GM18909 (cell line): ENCODE data around the gene PRSS27.

ENCODE experiments used
- ATAC-seq: cut with Tn5 transposase; IDR thresholded peaks from one replicate; pipeline ENCODE4 v1.9.1; 2021; ENCODE audit warnings: mild to moderate bottlenecking; ENCODE audit not compliant: unreplicated experiment, poor library complexity

PRSS27 gene

DNA sequence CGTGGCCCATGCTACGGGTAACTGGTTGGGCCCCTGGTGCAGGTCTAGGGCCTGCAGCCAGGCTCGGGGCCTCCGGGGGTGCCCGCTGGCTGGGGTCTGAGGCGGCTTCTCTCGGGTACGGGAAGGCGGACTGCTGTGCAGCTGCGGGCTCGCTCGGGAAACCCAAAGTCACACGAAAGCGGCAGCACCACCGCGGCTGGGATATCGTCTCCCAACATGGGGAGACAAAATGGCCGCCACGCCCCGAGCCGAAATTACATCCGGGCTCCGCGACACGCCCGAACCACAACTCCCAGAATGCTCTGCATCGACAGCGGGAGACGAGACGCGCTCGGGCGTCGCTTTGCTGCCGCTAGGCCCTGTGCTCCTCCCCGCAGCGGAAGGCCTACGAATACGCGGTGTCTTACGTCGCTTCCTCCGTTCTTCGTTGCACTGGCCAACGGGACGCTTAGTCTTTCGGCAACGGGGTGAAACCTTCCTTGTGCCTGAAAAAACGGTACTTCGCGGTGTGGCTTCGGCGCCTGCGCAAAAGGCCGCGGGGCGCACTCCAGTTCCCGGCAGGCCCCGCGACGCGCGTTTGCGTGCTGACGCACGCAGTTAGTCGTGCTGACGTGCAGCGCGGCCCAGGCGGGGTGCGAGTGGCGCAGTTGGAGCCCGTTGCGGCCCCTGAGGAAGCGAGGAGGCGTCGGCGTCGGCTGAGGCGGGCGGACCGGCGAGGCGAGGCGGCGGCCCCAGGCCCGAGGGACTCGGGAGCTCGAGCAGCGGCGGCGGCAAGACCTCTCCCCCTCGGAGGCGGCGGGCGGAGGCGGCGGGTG, 32.2 kb upstream of the PRSS27 start, which contains the start of gene SRRM2:
Gene SRRM2 (plus strand): TSS at position 604 of the 815 bp plus-strand sequence. CDS start 3,727 bp downstream, outside the sequence.
- peak; percentile 87 for ATAC-seq

DNA sequence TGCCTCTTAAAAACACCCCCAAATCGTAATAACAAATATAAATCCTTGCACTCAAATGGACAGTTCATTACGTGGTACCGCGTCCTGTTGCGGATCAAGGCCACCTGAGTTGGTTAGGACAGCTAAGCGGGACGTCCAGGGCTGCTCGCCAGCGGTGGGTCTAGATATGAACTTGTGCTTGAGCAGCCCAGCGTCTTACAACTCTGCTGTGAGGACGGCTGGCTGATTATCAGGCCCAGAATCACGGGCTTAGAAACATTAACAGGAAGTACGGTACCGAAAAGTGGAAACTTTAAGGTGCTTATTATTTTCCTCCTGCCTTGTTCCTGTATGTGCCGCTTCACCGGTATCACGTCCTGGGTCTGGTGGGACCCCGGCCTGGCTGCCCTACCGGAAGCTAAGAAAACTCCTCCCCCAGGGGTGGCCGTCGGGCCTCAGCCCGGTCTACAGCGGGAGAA, 31.6 kb upstream of the PRSS27 start:
- peak; percentile 29 for ATAC-seq

DNA sequence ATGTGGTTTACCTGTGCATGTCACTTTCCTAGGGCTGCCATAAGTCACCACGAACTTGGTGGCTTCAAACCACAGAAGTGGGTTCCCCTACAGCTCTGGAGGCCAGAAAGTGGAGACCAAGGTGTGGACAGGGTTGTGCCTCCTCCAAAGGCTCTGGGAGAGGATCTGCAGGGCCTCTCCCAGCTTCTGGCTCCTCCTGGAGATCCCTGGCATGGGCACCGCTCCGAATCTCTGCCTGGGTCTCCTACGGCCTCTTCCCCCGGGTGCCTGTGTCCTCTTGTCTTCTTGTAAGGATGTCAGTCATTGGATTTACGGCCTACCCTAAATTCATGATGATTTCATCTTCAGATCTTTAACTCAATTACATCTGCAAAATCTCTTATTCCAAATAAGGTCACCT, 29.9 kb upstream of the PRSS27 start:
- no peak for ATAC-seq

DNA sequence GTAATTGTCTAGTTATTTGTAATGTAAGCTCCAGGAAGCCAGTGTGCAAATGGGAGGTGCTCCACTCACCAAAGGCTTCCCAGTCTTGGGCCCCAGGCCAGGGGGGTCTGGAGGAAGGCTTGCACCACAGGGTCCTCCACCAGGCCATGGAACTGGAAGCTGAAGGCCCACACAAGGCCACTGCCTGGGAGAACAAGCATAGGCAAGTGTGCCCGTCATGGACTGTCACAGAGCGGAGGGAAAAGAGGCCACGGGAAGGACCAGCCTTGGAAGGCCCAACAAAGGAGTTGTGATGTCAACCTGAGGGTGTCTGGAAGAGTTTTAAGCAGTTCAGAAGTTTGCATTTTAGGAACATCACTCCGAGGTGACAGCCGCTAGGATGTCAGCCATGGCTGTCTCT, 29.5 kb upstream of the PRSS27 start:
- ATAC-seq = no peak

DNA sequence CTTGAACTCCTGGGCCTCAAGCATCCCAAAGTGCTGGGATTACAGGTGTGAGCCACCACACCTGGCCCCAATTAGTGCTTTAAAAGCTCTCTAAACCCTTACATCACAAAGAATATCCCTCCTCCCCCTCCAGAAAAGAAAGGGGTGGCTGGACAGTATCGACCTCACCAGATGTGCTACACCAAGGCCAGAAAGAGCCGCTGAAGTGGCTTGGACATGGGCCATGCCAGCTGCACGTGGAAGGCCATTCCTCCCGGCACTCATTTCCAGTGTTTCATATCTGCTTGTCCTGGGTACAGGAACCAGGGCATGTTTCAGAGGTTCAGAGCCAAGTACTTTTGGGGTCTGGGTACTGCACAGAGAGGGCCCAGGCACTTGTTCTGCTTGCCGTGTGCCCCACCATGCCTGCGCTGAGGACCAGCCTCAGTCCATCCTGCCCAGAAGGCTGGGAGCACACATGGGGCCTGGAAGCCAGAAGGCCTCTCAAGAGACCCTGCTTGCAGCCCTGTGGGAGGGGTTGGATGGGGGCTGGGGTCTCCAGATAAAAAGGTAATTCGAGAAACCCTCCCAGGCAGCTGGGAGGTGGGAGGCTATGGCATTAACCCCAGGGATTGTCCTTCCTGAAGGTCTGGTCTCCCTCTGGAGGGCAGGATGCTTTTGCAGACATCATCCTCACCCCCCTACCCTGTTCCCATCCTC, 28.9 kb upstream of the PRSS27 start:
- ATAC-seq = no peak

DNA sequence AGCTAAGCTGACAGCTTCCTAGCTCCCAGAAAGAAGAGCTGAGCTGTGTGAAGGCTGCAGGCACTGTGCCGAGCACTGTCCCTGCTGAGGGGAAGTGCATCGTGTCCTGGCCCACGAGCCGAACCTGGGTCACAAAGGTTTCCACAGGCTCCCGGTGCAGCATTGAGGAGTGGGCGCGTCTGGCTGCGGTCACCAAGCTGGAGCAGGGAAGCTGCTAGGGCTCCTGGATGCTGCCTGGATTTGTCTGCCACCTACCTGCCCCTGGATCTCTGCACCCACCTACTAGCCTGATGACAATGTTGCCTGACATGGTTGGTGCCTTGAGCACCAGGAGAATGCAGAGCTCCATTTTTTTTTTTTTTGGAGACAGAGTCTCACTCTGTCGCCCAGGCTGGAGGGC, 25.9 kb upstream of the PRSS27 start:
- no peak for ATAC-seq

DNA sequence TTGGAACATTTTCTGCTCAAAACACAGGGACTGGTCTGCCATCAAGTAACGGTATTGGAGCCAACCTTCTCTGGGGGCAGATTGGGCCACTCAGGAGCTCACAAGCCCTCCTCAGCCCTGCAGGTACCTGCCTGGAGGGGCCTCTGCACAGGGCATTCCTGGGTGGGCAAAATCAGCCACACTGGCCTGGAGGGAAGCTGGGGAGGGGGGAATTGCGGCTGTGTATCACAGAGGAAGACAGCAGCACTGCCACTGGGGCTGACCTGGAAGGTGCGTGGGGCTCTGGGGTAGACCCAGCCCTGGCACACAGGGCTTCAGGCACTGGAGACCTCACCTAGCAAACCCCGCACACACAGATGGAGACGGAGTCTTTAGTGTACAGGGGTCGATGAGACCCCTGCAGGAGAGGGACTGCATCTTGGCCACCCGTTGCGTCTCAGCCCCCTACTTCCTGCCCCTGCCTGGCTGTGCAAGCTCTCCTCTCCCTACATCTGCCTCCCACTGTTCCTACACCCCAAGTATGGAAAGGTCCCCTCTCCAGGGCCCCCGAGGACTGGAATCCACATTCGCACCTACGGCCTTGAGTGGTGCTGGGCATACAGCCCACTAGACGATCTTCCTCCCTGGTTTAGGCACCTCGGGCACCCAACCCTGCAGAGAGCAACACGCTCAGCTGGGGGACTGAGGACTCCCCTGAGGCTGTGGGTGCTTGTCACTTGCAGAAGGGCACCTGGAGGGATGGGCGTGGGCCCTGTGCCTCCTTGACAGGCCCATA, 25.3 kb upstream of the PRSS27 start:
- ATAC-seq = no peak

DNA sequence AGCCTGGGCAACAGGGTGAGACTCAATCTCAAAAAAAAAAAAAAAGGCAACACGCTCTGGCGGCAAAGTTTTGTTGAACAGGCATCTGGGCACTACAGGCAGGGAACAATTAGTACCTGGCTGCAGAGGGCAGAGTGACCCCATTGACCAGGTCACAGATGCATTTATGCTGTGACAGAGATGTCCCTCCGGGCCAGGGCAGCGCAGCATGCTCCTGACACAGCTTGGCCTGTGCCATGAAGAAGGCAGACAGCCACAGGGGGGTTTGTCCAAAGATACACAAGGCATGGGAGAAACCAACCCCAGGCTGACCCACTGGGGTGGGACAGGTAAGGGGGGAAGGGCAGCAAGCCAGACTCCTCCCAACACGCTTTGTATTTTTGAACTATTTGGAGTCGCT, 24.7 kb upstream of the PRSS27 start:
- ATAC-seq = no peak

DNA sequence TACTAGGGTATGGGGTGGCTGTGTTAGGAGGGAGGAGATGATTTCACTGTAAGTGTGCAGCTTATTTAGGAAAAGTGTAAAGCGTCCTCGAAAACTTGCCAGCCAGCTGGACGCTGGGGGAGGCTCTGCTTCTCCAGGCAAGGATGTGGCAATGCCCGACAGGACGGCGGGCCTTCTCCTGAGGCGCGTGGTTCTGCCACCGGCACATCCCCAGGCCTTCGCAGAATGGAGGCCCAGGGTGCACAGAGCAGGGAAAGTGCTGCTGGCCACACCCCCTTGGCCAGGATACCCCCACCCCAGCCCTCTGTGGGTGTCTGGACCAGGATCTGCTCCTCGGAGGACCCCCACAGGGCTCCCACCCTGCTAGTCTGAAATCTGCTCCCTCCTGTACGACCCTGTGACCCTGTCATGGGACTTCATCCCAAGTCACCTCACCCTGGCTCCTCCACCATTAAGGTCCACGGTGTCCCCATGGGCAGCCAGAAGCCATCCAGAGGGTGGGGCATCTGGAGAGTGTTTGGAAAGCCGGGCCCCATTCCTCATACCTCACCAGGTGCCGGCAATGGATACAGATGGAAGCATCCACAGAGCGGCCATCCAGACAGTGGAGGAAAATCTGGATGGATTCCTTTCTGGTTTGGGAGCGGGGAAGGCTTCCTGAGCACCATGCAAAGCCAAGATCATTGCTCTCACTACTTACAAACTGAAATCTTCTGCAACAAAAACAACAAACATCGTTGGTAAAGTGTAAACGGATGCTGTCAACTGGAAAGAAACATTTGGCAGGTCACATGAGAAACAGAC, 23.2 kb upstream of the PRSS27 start:
- ATAC-seq = no peak

DNA sequence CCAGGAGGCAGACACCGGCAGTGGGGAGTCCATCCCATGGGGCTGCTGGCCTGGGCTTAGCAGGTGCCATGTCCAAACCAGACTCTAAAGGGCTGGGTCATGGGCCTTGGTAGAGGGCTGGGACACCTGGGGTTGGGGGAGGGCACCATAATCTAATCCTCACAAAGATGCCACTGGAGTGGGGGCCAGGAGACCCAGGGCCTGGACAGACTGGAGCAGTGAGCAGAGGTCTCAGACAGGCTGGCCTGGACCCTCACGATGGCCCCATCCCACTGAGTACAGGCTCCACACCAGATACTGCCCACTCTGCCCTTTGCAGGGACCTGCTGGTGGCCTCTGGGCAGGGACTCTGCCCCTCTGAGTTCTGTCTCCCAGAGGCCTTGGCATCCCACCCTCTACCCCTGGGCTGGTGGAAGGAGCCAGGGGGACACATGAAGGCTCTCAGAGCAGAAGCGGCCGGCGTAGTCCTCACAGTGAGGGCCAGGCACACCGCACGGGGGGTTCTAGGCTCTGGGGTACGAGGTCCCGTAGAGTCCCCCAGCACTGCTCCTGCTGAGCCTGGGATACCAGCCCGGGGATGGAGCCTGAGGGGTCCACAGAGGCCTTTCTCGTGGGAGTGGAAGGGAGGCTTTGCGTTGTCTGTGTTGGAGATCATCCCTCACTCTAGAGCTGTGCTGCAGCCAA, 22.4 kb upstream of the PRSS27 start:
- no peak for ATAC-seq

DNA sequence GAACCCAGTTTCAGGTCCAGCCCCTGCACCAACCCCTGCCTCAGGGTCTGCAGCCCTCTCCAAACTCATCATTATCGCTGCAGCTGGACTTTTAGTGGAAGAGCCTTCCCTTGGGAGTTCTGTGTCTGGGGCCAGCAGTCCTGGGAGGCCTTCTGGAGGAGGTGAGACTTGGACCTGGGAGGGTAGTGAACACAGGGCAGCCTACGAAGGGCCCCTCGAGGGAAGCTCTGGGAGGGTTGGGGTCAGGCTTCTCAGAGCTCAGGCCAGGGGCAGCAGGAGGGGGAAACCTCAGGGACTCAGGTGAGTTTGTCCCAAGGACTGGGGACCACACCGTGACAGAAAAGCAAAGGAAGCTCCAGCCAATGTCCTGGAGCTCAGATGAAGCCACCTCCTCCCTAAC, 21.1 kb upstream of the PRSS27 start:
- no peak for ATAC-seq

DNA sequence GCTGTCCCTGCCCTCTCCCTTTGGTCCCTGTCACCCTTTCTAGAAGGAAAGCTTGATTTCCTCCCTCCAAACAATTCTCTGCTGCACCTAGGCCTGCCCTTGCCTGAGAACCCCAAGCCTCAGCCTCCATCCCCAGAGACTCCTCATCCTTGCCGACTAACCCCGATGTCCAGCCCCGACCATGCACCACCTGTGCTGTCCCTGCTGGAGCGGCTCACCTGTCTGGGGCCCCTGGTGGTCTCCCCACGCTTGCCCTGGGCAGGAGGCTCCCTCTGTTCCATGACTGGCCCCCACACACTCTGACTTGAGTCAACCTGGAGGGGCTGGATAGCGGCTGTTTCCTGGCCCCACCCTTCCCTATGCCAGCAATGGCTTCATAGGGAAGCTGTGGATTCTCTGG, 20.5 kb upstream of the PRSS27 start:
- no peak for ATAC-seq

DNA sequence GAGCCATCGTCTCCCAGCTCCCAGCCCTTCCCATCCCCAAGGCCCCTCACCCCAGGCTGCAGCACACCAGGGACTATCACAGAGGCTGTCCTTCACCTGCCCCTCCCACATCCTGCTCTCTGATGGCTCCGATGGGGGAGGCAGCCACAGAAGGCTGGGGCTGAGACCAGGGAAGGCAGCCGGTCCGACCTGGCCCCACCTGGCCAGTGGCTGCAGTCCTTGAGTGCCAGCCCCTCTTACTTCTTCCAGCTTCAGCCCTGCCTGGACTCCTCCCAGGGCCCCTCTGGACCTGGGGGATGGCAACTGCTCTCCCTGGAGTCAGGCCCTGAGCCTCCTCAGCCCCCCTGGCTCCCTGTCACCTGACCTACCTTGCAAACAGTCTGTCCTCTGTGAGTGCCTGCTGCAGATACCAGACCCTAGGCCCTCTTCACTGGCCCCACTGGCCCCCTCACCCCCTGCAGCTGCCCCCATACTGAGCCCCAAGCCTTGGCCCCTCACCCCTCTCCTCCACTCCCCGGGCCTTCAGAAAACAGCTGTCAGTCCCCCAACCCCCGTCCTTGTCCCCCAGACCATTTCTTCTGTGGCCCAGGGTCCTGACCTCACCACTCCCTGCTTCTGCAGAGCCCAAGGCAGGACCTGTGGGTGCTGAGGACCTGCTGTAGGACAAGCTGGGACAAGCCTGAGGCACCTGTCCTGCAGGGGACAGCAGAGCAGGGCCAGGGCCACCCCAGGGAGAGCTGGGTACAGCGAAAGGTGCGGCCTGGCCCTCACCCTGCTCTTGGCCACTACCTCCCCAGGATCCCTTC, 19.8 kb upstream of the PRSS27 start:
- no peak for ATAC-seq

DNA sequence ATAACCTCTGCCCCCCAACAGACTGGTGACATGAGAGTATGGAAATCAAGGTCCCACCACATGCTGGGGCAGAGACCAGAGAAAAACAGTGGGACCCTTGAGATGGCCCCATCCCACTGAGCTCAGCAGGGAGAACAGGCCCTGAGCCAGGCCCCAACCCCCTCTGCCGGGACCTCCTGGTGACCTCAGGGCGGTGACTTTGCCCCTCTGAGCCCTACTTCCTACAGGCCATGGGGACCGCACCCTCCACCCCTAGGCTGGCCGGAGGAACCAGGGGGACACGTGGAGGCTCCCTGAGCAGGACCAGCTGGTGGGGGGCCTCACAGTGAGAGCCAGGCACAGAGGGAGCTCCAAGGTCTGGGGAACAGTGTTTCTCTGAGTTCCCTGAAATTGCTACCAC, 18.6 kb upstream of the PRSS27 start:
- ATAC-seq = no peak

DNA sequence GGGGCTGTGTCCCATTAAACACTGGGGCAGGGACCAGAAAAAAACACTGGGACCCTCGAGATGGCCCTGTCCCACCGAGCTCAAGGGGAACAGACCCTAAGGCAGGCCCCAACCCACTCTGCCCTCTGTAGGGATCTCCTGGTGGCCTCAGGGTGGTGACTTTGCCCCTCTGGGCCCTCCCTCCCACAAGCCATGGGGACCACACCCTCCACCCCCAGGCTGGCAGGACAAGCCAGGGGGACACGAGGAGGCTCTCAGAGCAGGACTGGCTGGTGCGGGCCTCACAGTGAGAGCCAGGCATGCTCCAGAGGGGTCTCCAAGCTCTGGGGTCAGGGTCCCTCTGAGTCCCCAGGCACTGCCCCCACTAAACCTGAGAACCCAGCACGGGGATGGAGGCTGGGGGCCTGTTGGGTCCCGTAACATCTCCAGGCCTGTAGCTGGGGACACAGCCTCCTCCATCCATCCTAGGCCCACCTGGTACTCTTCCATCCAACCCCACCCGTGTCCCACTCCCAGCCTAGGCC, 17.9 kb upstream of the PRSS27 start:
- ATAC-seq = no peak

DNA sequence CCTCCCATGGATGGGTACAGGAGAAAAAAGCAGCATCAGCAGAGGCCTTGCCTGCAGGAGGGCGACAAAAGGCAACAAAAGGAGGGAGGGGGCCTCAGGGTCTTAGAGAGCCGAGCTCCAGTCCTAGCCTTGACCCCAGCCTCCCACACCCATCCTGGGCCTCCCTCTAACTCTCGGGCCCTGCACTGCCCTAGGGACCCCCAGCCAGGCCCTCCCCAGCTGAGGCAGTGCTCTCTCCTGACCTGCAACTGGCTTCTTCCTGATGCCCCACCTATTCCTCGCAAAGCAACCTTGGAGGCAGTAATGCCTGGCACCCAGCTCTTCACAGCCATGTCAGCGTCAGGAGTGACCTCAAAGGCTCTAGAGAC, 17.2 kb upstream of the PRSS27 start:
- ATAC-seq = no peak

DNA sequence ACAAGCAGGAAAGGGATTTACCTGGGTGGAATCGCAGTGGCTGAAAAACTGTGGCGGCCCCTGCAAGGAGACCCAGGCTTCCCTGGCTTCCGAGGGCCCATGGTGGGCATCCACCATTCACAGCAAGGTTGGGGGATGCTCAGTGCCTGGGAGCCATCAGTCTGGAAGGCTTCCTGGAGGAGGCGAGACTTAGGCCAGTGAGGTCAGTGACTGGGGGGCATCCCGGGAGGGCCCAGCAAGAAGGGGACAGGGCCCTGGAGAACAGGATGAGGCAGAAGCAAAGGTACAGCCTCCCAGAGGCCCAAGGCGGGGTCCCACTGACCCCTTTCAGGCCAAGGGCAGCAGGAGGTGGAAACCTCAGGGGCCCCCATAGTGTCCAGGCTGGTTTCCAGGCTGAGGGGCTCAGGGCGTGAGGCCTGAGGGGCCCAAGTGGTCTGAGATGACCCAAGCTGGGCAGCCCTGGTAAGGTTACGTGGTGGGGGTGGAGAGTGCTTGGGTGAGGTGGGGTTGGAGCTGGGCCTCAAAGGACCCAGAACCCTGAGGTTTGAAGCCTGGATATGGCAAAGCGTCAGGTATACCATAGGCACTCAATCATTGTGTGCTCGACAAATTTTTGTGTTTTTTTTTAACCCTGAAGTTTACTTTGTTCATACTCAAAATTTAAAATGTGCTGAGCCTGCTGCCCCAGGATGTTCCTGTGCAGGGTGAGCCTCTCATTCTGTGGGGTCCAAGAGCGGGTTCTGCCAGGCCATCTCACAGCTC, 16.6 kb upstream of the PRSS27 start:
- ATAC-seq = no peak
